ENCODE data around the gene LYL1. TPM values are rescaled to one million over a fixed set of nuclear protein-coding genes. Genes with fewer than 3 reads are reported as not detected.
A peak's percentile ranks its signal among the peaks of the same experiment; 100 is the strongest.

LYL1 gene
- total RNA-seq, 2 experiments from 2014 or later = 66.8 to 72.5 TPM

- no TSS peak for BruUV-seq (replicated peaks)
- peaks cover 20% of the 10 kb centered on the region for H4K20me1 ChIP-seq (ENCODE audit: insufficient read depth, low read length)
- peaks cover 34% of the 10 kb centered on the region for H3K4me1 ChIP-seq (ENCODE audit: insufficient read depth, low read length, poor library complexity, severe bottlenecking)
- DNase-seq (ENCODE audit: low spot score) = no peak
- H3K79me2 ChIP-seq (ENCODE audit: insufficient read depth, low read depth, low read length) = peaks cover 65% of the 10 kb centered on the region
- POLR2A ChIA-PET = interaction anchor here (1.2 kb wide), 1 partner anchor 33 kb away, joined by 3 read pairs; no protein-coding TSS in a partner anchor
- H3K27ac ChIP-seq (ENCODE audit: low read depth, low read length, poor library complexity, severe bottlenecking) = peak overlapping the region; percentile 66
- intact Hi-C loops (cut with micrococcal nuclease; ENCODE audit: unreplicated experiment) = no loop called here
- peak overlapping the region; percentile 94 for H3K4me3 ChIP-seq (ENCODE audit: low read depth, low read length, poor library complexity, severe bottlenecking)
- no peaks in the 10 kb centered on the region for H3K9me3 ChIP-seq (ENCODE audit: low read length)
- TF ChIP-seq CTCF (conservative IDR thresholded peaks at IDR 0.05; ENCODE audit: low read length) (no peak), EZH2phosphoT487 (IDR thresholded peaks at IDR 0.05; ENCODE audit: borderline replicate concordance, low read depth, low read length) (no peak)
- CTCF ChIA-PET (ENCODE audit: unreplicated experiment) = no interaction called here
- H3K36me3 ChIP-seq (ENCODE audit: insufficient read depth, low read length) = peaks cover 29% of the 10 kb centered on the region; the same call in 1 of the 2 replicates
- no peak overlapping the region for H2AFZ ChIP-seq (ENCODE audit: low read length)
- H3K9me2 ChIP-seq (ENCODE audit: insufficient read depth, low read length) = no peaks in the 10 kb centered on the region
- H3K4me2 ChIP-seq (ENCODE audit: low read length) = peak overlapping the region; percentile 70
Measured at GRCh38 chr19:13119627-13120026, 17.0 kb upstream of the LYL1 start.

- peak overlapping the region; percentile 94 for H3K4me3 ChIP-seq (ENCODE audit: low read depth, low read length, poor library complexity, severe bottlenecking)
- peaks cover 65% of the 10 kb centered on the region for H3K79me2 ChIP-seq (ENCODE audit: insufficient read depth, low read depth, low read length)
- peaks cover 34% of the 10 kb centered on the region for H3K4me1 ChIP-seq (ENCODE audit: insufficient read depth, low read length, poor library complexity, severe bottlenecking)
- BruUV-seq (replicated peaks) = no TSS peak
- H4K20me1 ChIP-seq (ENCODE audit: insufficient read depth, low read length) = peaks cover 20% of the 10 kb centered on the region
- peak overlapping the region; percentile 66 for H3K27ac ChIP-seq (ENCODE audit: low read depth, low read length, poor library complexity, severe bottlenecking)
- no peaks in the 10 kb centered on the region for H3K9me3 ChIP-seq (ENCODE audit: low read length)
- TF ChIP-seq CTCF (conservative IDR thresholded peaks at IDR 0.05; ENCODE audit: low read length) (no peak), EZH2phosphoT487 (IDR thresholded peaks at IDR 0.05; ENCODE audit: borderline replicate concordance, low read depth, low read length) (no peak)
- POLR2A ChIA-PET = interaction anchor here (0.6 to 1.4 kb wide), 4 partner anchors 10 to 34 kb away, joined by 3 read pairs; no protein-coding TSS in a partner anchor
- no peaks in the 10 kb centered on the region for H3K9me2 ChIP-seq (ENCODE audit: insufficient read depth, low read length)
- peaks cover 30% of the 10 kb centered on the region for H3K36me3 ChIP-seq (ENCODE audit: insufficient read depth, low read length)
- no peak overlapping the region for H2AFZ ChIP-seq (ENCODE audit: low read length)
- H3K4me2 ChIP-seq (ENCODE audit: low read length) = peak overlapping the region; percentile 70
- peak; percentile 75 for DNase-seq (ENCODE audit: low spot score)
- intact Hi-C loops (cut with micrococcal nuclease; ENCODE audit: unreplicated experiment) = loop anchor here (1.0 kb wide), 1 partner anchor 32 kb away; the partner anchor contains the start of genes IER2 and STX10
- CTCF ChIA-PET (ENCODE audit: unreplicated experiment) = no interaction called here
Measured at GRCh38 chr19:13118424-13119193, 16.0 kb upstream of the LYL1 start.
